Fibroblast of lung (primary cell): ENCODE results near the gene BORCS6. TPM values are rescaled to one million over a fixed set of nuclear protein-coding genes. Genes with fewer than 3 reads are reported as not detected.

Source experiments
- DNase-seq, 2 donors: peaks; one replicate each; pipeline versions ENCODE4 v3.0.0 to v3.0.0-alpha.2; 2010; ENCODE audit warnings: low read depth in 2 of 2
- H2AFZ ChIP-seq: 2 replicates; pipeline ENCODE4 v1.5.1; 2012; ENCODE audit warnings: low read length, control low read depth, inconsistent platforms
- H3K27ac ChIP-seq: 2 replicates; pipeline ENCODE4 v1.5.1; 2011; ENCODE audit warnings: low read length, control low read depth; ENCODE audit not compliant: insufficient read depth
- H3K27me3 ChIP-seq: 2 replicates; pipeline ENCODE4 v1.5.1; 2011; ENCODE audit warnings: mild to moderate bottlenecking, low read length; ENCODE audit not compliant: control insufficient read depth, insufficient read depth
- H3K36me3 ChIP-seq: 2 replicates; pipeline ENCODE4 v1.5.1; 2011; ENCODE audit warnings: low read length; ENCODE audit not compliant: control insufficient read depth, insufficient read depth
- H3K4me1 ChIP-seq: 2 replicates; pipeline ENCODE4 v1.5.1; 2011; ENCODE audit warnings: low read length; ENCODE audit not compliant: control insufficient read depth, insufficient read depth; ENCODE audit errors: extremely low read depth
- H3K4me2 ChIP-seq: 2 replicates; pipeline ENCODE4 v1.5.1; 2011; ENCODE audit warnings: low read length, control low read depth; ENCODE audit not compliant: insufficient read depth; ENCODE audit errors: extremely low read depth
- H3K4me3 ChIP-seq, 4 experiments: fragments of 200-600 bp in 1 of 4; sonication (generic) in 1 of 4; replicated peaks in 1 of 4; 2 replicates each; pipeline ENCODE4 v1.5.1; 2011 to 2016; ENCODE audit warnings: low read length in 4 of 4, low read depth in 3 of 4, mild to moderate bottlenecking in 3 of 4, control low read depth in 2 of 4, inconsistent platforms in 1 of 4, mixed read lengths in 1 of 4; ENCODE audit not compliant: insufficient read depth in 1 of 4; ENCODE audit errors: control extremely low read depth in 1 of 4
- H3K79me2 ChIP-seq: 2 replicates; pipeline ENCODE4 v1.5.1; 2012; ENCODE audit warnings: mild to moderate bottlenecking, low read length, inconsistent platforms; ENCODE audit not compliant: control insufficient read depth, insufficient read depth
- H3K9ac ChIP-seq: 2 replicates; pipeline ENCODE4 v1.5.1; 2011; ENCODE audit warnings: mild to moderate bottlenecking, low read length, control low read depth; ENCODE audit not compliant: insufficient read depth
- H3K9me3 ChIP-seq: 2 replicates; pipeline ENCODE4 v1.5.1; 2012; ENCODE audit warnings: low read depth, low read length; ENCODE audit not compliant: control insufficient read depth, insufficient read depth
- H4K20me1 ChIP-seq: 2 replicates; pipeline ENCODE4 v1.5.1; 2011; ENCODE audit warnings: low read length; ENCODE audit not compliant: control insufficient read depth, insufficient read depth; ENCODE audit errors: extremely low read depth
- CTCF ChIP-seq, 2 donors: IDR thresholded peaks in 1 of 2; conservative IDR thresholded peaks in 1 of 2; 1 replicate in 1 of 2; 2 replicates in 1 of 2; pipeline ENCODE4 v1.5.1; 2011 to 2012; ENCODE audit warnings: low read length in 2 of 2, control low read depth in 1 of 2, inconsistent platforms in 1 of 2, low read depth in 1 of 2, mild to moderate bottlenecking in 1 of 2
- EZH2 ChIP-seq: IDR thresholded peaks from 2 replicates; pipeline ENCODE4 v1.5.1; 2012; ENCODE audit warnings: low read length, control low read depth, mild to moderate bottlenecking; ENCODE audit errors: missing control alignments
- polyA plus RNA-seq, 2 donors: library from polyadenylated mRNA; depleted of rRNA in 1 of 2; stranded (reverse) in 1 of 2; unstranded in 1 of 2; fragments of >200 nt; gene quantifications; 2 replicates each; pipeline ENCODE4 v1.2.1, GENCODE V29; 2011 to 2012; ENCODE audit warnings: missing spikeins in 1 of 2
- total RNA-seq: library from RNA; depleted of rRNA; stranded (reverse); fragments of >200 nt; gene quantifications from 2 replicates; pipeline ENCODE4 v1.2.1, GENCODE V29; 2014

BORCS6 gene
- total and polyA plus RNA-seq, 2 donors (not counting 1 experiment from before 2014, with no cell fraction given): 2.9 to 11.4 TPM

- Histone ChIP-seq H3K4me3 (peak overlapping the region in 1 of 4 experiments; percentile 29), H2AFZ (no peak overlapping the region), H3K27ac (peak overlapping the region; percentile 46), H3K9ac (no peak overlapping the region), H3K4me1 (peaks cover 34% of the 10 kb centered on the region), H3K4me2 (peak overlapping the region; percentile 61), H3K36me3 (peaks cover 12% of the 10 kb centered on the region), H3K79me2 (peaks cover 18% of the 10 kb centered on the region), H3K27me3 (no peaks in the 10 kb centered on the region), H4K20me1 (no peaks in the 10 kb centered on the region), H3K9me3 (no peaks in the 10 kb centered on the region)
- peak; percentile 74 to 91 for TF ChIP-seq CTCF (conservative IDR thresholded peaks at IDR 0.05 in 1 of 2, IDR thresholded peaks at IDR 0.05 in 1 of 2; ENCODE audit: low read depth in 1 of 2, low read length in 2 of 2)
- TF ChIP-seq EZH2: no peak
- DNase-seq: peak; percentile 71 to 92
These were observed 31.5 kb downstream of the BORCS6 start for GRCh38 chr17:8158267-8159031.

GRCh38 chr17:8156246-8156992, 33.6 kb downstream of the BORCS6 start:
- Histone ChIP-seq H3K4me3 (peak overlapping the region; percentile 61 to 88 (median 72)), H3K27me3 (no peaks in the 10 kb centered on the region), H3K36me3 (peaks cover 9% of the 10 kb centered on the region), H3K79me2 (peaks cover 6% of the 10 kb centered on the region), H3K9ac (peak overlapping the region; percentile 89), H3K27ac (peak overlapping the region; percentile 96), H3K4me1 (peaks cover 33% of the 10 kb centered on the region), H3K9me3 (no peaks in the 10 kb centered on the region), H2AFZ (no peak overlapping the region), H4K20me1 (no peaks in the 10 kb centered on the region), H3K4me2 (peak overlapping the region; percentile 93)
- no peak for TF ChIP-seq EZH2
- no peak for TF ChIP-seq CTCF (conservative IDR thresholded peaks at IDR 0.05 in 1 of 2, IDR thresholded peaks at IDR 0.05 in 1 of 2; ENCODE audit: low read depth in 1 of 2, low read length in 2 of 2)
- DNase-seq: peak; percentile 100

GRCh38 chr17:8155996-8156245, 34.1 kb downstream of the BORCS6 start:
- Histone ChIP-seq H3K27me3 (no peaks in the 10 kb centered on the region), H3K4me1 (peaks cover 29% of the 10 kb centered on the region), H3K4me2 (peak overlapping the region; percentile 93), H4K20me1 (no peaks in the 10 kb centered on the region), H3K27ac (peak overlapping the region; percentile 88), H3K4me3 (peak overlapping the region; percentile 61 to 88 (median 72)), H3K36me3 (peaks cover 5% of the 10 kb centered on the region), H3K79me2 (peaks cover 2% of the 10 kb centered on the region), H3K9ac (peak overlapping the region; percentile 89), H3K9me3 (no peaks in the 10 kb centered on the region), H2AFZ (no peak overlapping the region)
- no peak for DNase-seq
- TF ChIP-seq CTCF (conservative IDR thresholded peaks at IDR 0.05 in 1 of 2, IDR thresholded peaks at IDR 0.05 in 1 of 2; ENCODE audit: low read depth in 1 of 2, low read length in 2 of 2): no peak
